GM18870 (cell line): Measurements from ENCODE around the gene INAFM1.
"Not testable (repeated sequence)": the region's sequence is repeated elsewhere in the genome, so short reads cannot be mapped to it uniquely, and the experiment has no call there.

ENCODE experiments used
- ATAC-seq: cut with Tn5 transposase; IDR thresholded peaks from one replicate; pipeline ENCODE4 v1.9.1; 2021; ENCODE audit warnings: moderate library complexity; ENCODE audit not compliant: unreplicated experiment

Gene INAFM1

GRCh38 chr19:47267350-47267759 is 7.3 kb upstream of the INAFM1 start:
- no peak for ATAC-seq

- ATAC-seq = no peak
These were observed 6.7 kb upstream of the INAFM1 start for GRCh38 chr19:47268028-47268427.

- ATAC-seq = no peak
These were observed 5.1 kb upstream of the INAFM1 start for GRCh38 chr19:47269596-47269995.

- no peak for ATAC-seq
These were observed 4.3 kb upstream of the INAFM1 start for GRCh38 chr19:47270408-47270807.

GRCh38 chr19:47271949-47272348 is 2.7 kb upstream of the INAFM1 start:
- ATAC-seq = no peak

- ATAC-seq = no peak
These were observed 2.0 kb upstream of the INAFM1 start for GRCh38 chr19:47272448-47273312.

- peak; percentile 38 for ATAC-seq
These were observed 1.2 kb upstream of the INAFM1 start for GRCh38 chr19:47273313-47274070.

- ATAC-seq = no peak
These were observed 441 bp downstream of the INAFM1 start for GRCh38 chr19:47274891-47275761.

GRCh38 chr19:47275791-47276461 is 1.2 kb downstream of the INAFM1 start:
- no peak for ATAC-seq

GRCh38 chr19:47276513-47276912 is 1.8 kb downstream of the INAFM1 start:
- not testable (repeated sequence) for ATAC-seq

GRCh38 chr19:47280183-47280797 is 5.6 kb downstream of the INAFM1 start:
- ATAC-seq = no peak

- ATAC-seq = no peak
These were observed 8.8 kb downstream of the INAFM1 start for GRCh38 chr19:47283405-47284059.

GRCh38 chr19:47284324-47284899 is 9.7 kb downstream of the INAFM1 start:
- ATAC-seq = no peak

- ATAC-seq = no peak
These were observed 21.4 kb downstream of the INAFM1 start for GRCh38 chr19:47296036-47296435.

- ATAC-seq = not testable (repeated sequence)
These were observed 26.2 kb downstream of the INAFM1 start for GRCh38 chr19:47300867-47301266.

GRCh38 chr19:47302249-47302648 is 27.6 kb downstream of the INAFM1 start:
- no peak for ATAC-seq

GRCh38 chr19:47303966-47304365 is 29.3 kb downstream of the INAFM1 start:
- ATAC-seq = no peak

GRCh38 chr19:47305309-47305751 is 30.6 kb downstream of the INAFM1 start:
- no peak for ATAC-seq

- ATAC-seq = no peak
These were observed 31.6 kb downstream of the INAFM1 start for GRCh38 chr19:47306303-47306702.
